ENCODE measurements around the gene KIRREL3. TPM values are rescaled to one million over a fixed set of nuclear protein-coding genes. Genes with fewer than 3 reads are reported as not detected.

KIRREL3 gene
- total RNA-seq, 4 donors from 2014 or later: 0.19 TPM; not detected in 3

- Histone ChIP-seq H3K9me3 (no peaks in the 10 kb centered on the region), H3K4me3 (no peak overlapping the region), H3K27me3 (peaks cover 0 to 100% (median 0%) of the 10 kb centered on the region in 4 donors), H3K27ac (no peak overlapping the region), H3K36me3 (no peaks in the 10 kb centered on the region), H3K4me1 (no peaks in the 10 kb centered on the region)
- DNase-seq: no peak
- intact Hi-C loops (cut with DNase I): loop anchor here (10.0 kb wide), 1 partner anchor 393 kb away; no protein-coding TSS in a partner anchor
- TF ChIP-seq CTCF (IDR thresholded peaks at IDR 0.05) (no peak), POLR2A (IDR thresholded peaks at IDR 0.05) (no peak)
- WGBS, 2 donors: 66 to 74% methylated on average over 16 to 17 of the region's 22 CpGs
These were observed 398.9 kb downstream of the KIRREL3 start for GRCh38 chr11:126601550-126602215.

- no peak for DNase-seq
- TF ChIP-seq CTCF (IDR thresholded peaks at IDR 0.05) (no peak), POLR2A (IDR thresholded peaks at IDR 0.05) (no peak)
- peaks cover 0 to 100% (median 0%) of the 10 kb centered on the region in 4 donors for H3K27me3 ChIP-seq
- H3K36me3 ChIP-seq: no peaks in the 10 kb centered on the region
- intact Hi-C loops (cut with DNase I): loop anchor here (10.0 kb wide), 1 partner anchor 394 kb away; no protein-coding TSS in a partner anchor
- 60 to 78% methylated on average over 5 of the region's 5 CpGs for WGBS, 2 donors
- no peak overlapping the region for H3K27ac ChIP-seq
- H3K9me3 ChIP-seq: no peaks in the 10 kb centered on the region
- no peak overlapping the region for H3K4me3 ChIP-seq
- H3K4me1 ChIP-seq: no peaks in the 10 kb centered on the region
These were observed 399.4 kb downstream of the KIRREL3 start for GRCh38 chr11:126601136-126601535.

GRCh38 chr11:126599217-126599897, 401.2 kb downstream of the KIRREL3 start:
- H3K9me3 ChIP-seq: no peaks in the 10 kb centered on the region
- no peak for DNase-seq
- no peaks in the 10 kb centered on the region for H3K4me1 ChIP-seq
- TF ChIP-seq POLR2A (IDR thresholded peaks at IDR 0.05) (no peak), CTCF (IDR thresholded peaks at IDR 0.05) (no peak)
- peaks cover 0 to 100% (median 0%) of the 10 kb centered on the region in 4 donors for H3K27me3 ChIP-seq
- H3K27ac ChIP-seq: no peak overlapping the region
- H3K36me3 ChIP-seq: no peaks in the 10 kb centered on the region
- intact Hi-C loops (cut with DNase I): no loop called here
- 56 to 68% methylated on average over 5 to 7 of the region's 7 CpGs for WGBS, 2 donors
- H3K4me3 ChIP-seq: no peak overlapping the region

GRCh38 chr11:126598344-126599216, 402.0 kb downstream of the KIRREL3 start:
- 60 to 77% methylated on average over 5 of the region's 5 CpGs for WGBS, 2 donors
- intact Hi-C loops (cut with DNase I): no loop called here
- Histone ChIP-seq H3K9me3 (no peaks in the 10 kb centered on the region), H3K27me3 (peaks cover 0 to 100% (median 0%) of the 10 kb centered on the region in 4 donors), H3K4me3 (no peak overlapping the region), H3K4me1 (no peaks in the 10 kb centered on the region), H3K36me3 (no peaks in the 10 kb centered on the region), H3K27ac (no peak overlapping the region)
- TF ChIP-seq POLR2A (IDR thresholded peaks at IDR 0.05): no peak
- no peak for DNase-seq

- intact Hi-C loops (cut with DNase I): no loop called here
- no peak overlapping the region for H3K27ac ChIP-seq
- TF ChIP-seq POLR2A (IDR thresholded peaks at IDR 0.05): no peak
- TF ChIP-seq CTCF (IDR thresholded peaks at IDR 0.05): no peak
- DNase-seq: no peak
- peaks cover 0 to 8% (median 0%) of the 10 kb centered on the region in 3 donors for H3K4me1 ChIP-seq
- 56 to 67% methylated on average over 5 to 10 of the region's 10 CpGs for WGBS, 2 donors
- no peaks in the 10 kb centered on the region for H3K36me3 ChIP-seq
- no peak overlapping the region for H3K4me3 ChIP-seq
- no peaks in the 10 kb centered on the region for H3K9me3 ChIP-seq
- H3K27me3 ChIP-seq: peaks cover 0 to 91% (median 0%) of the 10 kb centered on the region in 4 donors
These were observed 403.5 kb downstream of the KIRREL3 start for GRCh38 chr11:126597041-126597440.

Measured in esophagus squamous epithelium (tissue), 5 donors.